ENCODE results near the gene PPP1R1C. TPM values are rescaled to one million over a fixed set of nuclear protein-coding genes. Genes with fewer than 3 reads are reported as not detected.

PPP1R1C gene
- total RNA-seq, 1 experiment from 2014 or later: 4.0 TPM

DNA sequence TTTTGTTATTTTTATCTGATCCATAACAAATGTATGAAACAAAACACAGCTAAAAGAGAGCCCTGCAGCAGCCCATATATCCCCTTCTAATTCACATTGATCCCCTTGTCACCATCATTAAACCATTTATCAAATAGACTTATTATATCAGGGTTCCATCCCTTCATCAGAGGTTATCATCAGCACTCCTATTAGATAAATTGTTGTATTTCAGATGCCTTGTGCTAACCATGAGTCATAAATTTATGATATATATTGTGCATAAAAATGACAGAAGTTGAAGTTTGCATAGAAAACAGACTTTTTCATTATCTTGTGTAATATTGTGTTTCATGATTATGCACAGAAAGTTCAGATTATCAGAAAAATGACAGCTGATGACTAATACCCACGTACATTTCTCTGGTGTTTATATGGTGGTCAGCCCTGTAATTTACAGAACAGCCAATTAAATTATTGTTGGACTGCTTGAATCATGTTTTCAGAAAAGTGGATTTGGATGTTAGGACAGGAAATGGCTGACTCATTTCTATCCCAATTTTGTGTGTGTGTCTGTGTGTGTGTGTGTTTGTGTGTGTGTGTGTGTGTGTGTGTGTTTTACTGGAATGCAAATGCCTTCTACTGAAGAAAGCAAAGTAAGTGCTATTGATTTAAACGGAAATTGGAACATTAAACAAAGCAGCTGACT, 80.9 kb downstream of the PPP1R1C start:
- Histone ChIP-seq H3T11ph (ENCODE audit: low read length) (no peak overlapping the region), H4K5ac (ENCODE audit: insufficient read length, low read depth, low read length) (no peak overlapping the region), H3K4ac (ENCODE audit: low read depth, low read length) (no peak overlapping the region), H3K27ac (ENCODE audit: insufficient read length, low read depth, low read length) (no peak overlapping the region), H3K27me3 (ENCODE audit: insufficient read depth, low read length) (no peaks in the 10 kb centered on the region), H3K9me3 (ENCODE audit: control insufficient read depth, low read depth, low read length) (no peaks in the 10 kb centered on the region), H3K4me2 (ENCODE audit: insufficient read depth, insufficient read length, low read length) (no peak overlapping the region), H3K9ac (ENCODE audit: extremely low read depth, insufficient read length, low read length) (no peak overlapping the region), H2BK15ac (ENCODE audit: low read depth, low read length) (no peak overlapping the region), H4K8ac (replicated peaks; ENCODE audit: insufficient read length, low read depth, low read length) (no peak overlapping the region), H3K23me2 (ENCODE audit: insufficient read length, low read depth, low read length, poor library complexity, severe bottlenecking) (no peaks in the 10 kb centered on the region), H3K79me1 (ENCODE audit: insufficient read depth, low read depth, low read length, poor library complexity, severe bottlenecking) (no peaks in the 10 kb centered on the region), H3K79me2 (ENCODE audit: insufficient read depth, low read length) (no peaks in the 10 kb centered on the region), H4K91ac (ENCODE audit: insufficient read length, low read depth, low read length) (no peak overlapping the region), H3K18ac (ENCODE audit: insufficient read length, low read depth, low read length) (no peak overlapping the region), H2BK5ac (ENCODE audit: insufficient read length, low read length) (no peak overlapping the region), H2BK120ac (ENCODE audit: low read depth, low read length, poor library complexity, severe bottlenecking) (no peak overlapping the region), H3K23ac (ENCODE audit: insufficient read length, low read depth, low read length) (no peak overlapping the region), H2AFZ (ENCODE audit: low read length) (no peak overlapping the region), H3K14ac (ENCODE audit: insufficient read depth, low read length) (no peak overlapping the region), H4K20me1 (ENCODE audit: control insufficient read depth, insufficient read depth, insufficient read length) (no peaks in the 10 kb centered on the region), H2BK20ac (ENCODE audit: low read depth, low read length, poor library complexity, severe bottlenecking) (no peak overlapping the region), H3K4me1 (ENCODE audit: insufficient read depth, low read length) (peaks cover 6% of the 10 kb centered on the region), H3K56ac (ENCODE audit: insufficient read length, low read depth, low read length) (no peak overlapping the region), H2AK5ac (ENCODE audit: insufficient read length, low read length) (no peak overlapping the region), H2BK12ac (ENCODE audit: insufficient read length, low read depth, low read length) (no peak overlapping the region)
- no CpG with 5 or more reads among the region's 2 CpGs for WGBS (ENCODE audit: extremely low coverage, insufficient read length, low lambda C conversion rate)
- DNase-seq: no peak
- Mint-ChIP-seq H3K27ac (no peak overlapping the region), H3K27me3 (ENCODE audit: low read depth) (no peaks in the 10 kb centered on the region), H3K4me3 (no peak overlapping the region), H3K36me3 (ENCODE audit: insufficient read depth in 1 of 3, low read depth in 3 of 3) (no peaks in the 10 kb centered on the region), H3K9me3 (no peaks in the 10 kb centered on the region), H3K4me1 (peaks cover 15 to 18% of the 10 kb centered on the region in 2 experiments)
- TF ChIP-seq, protein P1, sequence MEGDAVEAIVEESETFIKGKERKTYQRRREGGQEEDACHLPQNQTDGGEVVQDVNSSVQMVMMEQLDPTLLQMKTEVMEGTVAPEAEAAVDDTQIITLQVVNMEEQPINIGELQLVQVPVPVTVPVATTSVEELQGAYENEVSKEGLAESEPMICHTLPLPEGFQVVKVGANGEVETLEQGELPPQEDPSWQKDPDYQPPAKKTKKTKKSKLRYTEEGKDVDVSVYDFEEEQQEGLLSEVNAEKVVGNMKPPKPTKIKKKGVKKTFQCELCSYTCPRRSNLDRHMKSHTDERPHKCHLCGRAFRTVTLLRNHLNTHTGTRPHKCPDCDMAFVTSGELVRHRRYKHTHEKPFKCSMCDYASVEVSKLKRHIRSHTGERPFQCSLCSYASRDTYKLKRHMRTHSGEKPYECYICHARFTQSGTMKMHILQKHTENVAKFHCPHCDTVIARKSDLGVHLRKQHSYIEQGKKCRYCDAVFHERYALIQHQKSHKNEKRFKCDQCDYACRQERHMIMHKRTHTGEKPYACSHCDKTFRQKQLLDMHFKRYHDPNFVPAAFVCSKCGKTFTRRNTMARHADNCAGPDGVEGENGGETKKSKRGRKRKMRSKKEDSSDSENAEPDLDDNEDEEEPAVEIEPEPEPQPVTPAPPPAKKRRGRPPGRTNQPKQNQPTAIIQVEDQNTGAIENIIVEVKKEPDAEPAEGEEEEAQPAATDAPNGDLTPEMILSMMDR (conservative IDR thresholded peaks at IDR 0.05): no peak
